Hepatic stellate cell (primary cell): Measurements from ENCODE around the gene TNFAIP3.

Source experiments
- DNase-seq: peaks from one replicate; pipeline ENCODE4 v3.0.0; 2011; ENCODE audit warnings: low spot score

Gene TNFAIP3

DNA sequence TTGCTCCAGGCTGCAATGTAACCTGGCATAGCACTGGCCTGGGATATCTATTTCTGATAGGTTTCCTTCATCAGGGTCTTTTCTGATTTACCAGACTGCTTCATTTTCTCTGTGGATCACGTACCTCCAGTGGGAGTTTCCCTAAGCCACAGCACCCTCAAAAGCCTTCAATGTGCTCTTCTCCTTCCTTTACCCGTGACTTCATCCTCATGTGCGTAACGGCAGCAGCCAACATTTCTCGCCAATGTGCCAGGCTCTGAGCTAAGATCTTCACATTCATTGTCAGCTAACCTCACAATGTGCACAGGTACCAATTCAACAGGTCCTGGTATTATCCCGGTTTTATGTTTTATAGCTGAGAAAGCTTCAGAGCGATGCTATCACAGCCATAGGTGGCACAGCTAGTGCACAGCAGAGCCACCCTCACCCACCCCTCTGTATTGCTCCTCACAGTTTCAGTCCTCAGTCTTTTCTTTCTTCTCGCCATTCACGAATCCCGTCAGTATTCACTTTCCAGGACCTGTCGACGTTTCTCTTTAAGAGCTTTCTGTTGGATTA, 58.2 kb downstream of the TNFAIP3 start:
- DNase-seq = no peak

DNA sequence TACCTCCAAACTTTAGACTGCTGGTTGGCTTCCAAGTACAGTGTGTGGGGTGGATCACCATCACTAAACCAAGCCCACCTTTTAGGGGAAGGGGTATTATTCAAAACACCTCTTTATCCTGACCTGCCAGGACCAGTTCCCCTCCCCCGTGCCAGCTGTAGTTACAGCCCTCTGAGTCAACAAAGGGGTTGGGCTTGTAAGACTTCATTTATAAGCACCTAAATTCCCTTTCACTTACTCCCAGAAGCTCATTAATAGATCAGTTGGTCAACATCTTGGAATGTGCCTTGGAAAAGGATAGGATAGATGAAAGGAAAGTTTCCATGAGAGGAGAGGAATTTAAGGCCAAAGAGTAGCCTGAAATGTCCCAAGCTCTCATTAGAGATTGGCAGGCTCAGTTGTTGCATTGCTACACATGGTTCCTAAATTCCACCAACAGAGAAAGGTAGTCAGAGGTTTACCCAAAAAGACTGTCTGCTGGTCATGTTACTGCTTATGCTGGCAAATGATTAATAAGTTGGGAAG, 59.2 kb downstream of the TNFAIP3 start:
- DNase-seq = peak; percentile 57

GRCh38 chr6:137926985-137927384, 59.9 kb downstream of the TNFAIP3 start:
- no peak for DNase-seq

DNA sequence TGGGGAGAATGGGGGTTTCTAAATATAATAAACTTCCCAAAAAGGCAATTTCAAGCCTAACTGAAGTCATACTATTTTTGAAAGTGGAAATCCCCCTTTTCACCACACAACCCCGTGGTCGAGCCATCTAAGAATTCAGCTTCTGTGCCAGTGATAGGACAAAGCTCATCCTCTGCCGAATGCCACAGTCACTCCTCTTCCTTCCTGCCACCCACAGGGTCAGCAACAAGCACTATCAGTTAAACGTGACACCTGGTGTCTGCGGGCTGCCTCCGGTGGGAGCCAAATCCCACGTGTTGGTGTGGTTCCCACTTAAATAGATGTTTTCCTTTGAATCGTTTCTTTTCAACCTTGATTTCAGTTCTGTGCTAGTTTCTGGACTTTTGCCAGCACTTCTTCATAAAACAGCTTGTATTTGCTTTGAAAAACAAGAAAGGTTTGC, 60.7 kb downstream of the TNFAIP3 start:
- no peak for DNase-seq

GRCh38 chr6:137928286-137928685, 61.2 kb downstream of the TNFAIP3 start:
- no peak for DNase-seq

DNA sequence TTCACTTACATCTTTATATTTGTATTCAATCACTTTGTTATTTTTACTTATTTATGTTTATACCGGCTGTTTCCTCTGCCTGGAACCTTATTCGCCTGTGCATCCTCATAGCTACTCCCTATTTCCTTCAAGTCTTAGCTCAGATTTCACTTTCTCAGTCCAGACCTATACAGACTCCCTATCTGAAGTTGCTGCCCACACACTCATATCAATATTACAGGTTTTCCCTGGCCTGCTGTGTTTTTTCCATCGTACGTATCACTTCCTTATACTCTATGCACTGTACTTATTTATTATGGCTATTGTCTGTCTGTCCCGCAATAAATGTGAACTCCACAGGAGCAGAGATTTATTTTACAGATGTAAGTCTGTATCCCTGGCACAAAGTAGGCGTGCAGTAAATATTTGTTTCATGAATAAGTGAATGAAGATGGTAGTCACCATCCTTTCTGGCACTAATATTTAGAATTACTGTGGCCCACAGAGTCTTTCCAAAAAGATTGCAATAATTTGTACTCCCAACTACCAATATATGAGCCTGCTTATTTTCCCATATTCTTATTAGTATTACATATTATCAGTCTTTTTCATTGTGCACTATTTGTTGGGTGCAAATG, 64.9 kb downstream of the TNFAIP3 start:
- no peak for DNase-seq
